Muscle of leg (tissue), 11 donors: ENCODE results near the gene SMARCD2. TPM values are rescaled to one million over a fixed set of nuclear protein-coding genes. Genes with fewer than 3 reads are reported as not detected.
A peak's percentile ranks its signal among the peaks of the same experiment; 100 is the strongest.
"Not testable (repeated sequence)": the region's sequence is repeated elsewhere in the genome, so short reads cannot be mapped to it uniquely, and the experiment has no call there.

Source experiments
- DNase-seq: peaks from one replicate; pipeline ENCODE4 v3.0.0; 2013
- H3K27ac ChIP-seq: one replicate; pipeline ENCODE4 v1.5.1; 2013; ENCODE audit warnings: mild to moderate bottlenecking, low read length, control low read depth
- H3K27me3 ChIP-seq: one replicate; pipeline ENCODE4 v1.6.1; 2013; ENCODE audit warnings: low read length; ENCODE audit not compliant: control insufficient read depth, insufficient read depth
- H3K36me3 ChIP-seq: one replicate; pipeline ENCODE4 v1.6.1; 2013; ENCODE audit warnings: low read length; ENCODE audit not compliant: control insufficient read depth, insufficient read depth
- H3K4me1 ChIP-seq: one replicate; pipeline ENCODE4 v1.6.1; 2013; ENCODE audit warnings: low read length; ENCODE audit not compliant: control insufficient read depth, insufficient read depth
- H3K4me3 ChIP-seq: one replicate; pipeline ENCODE4 v1.5.1; 2013; ENCODE audit warnings: low read length, control low read depth
- H3K9me3 ChIP-seq: replicated peaks from 2 replicates; pipeline ENCODE4 v1.6.1; 2013; ENCODE audit warnings: low read depth, low read length; ENCODE audit not compliant: control insufficient read depth
- whole genome bisulfite sequencing: methylation state at CpG from one replicate; pipeline ENCODE4 v1.1.5; 2013; ENCODE audit warnings: missing lambda C conversion rate; ENCODE audit not compliant: insufficient coverage; 5-methylcytosine and 5-hydroxymethylcytosine counted together
- polyA plus RNA-seq, 8 donors: library from polyadenylated mRNA; unstranded; fragments of 120-200 nt; gene quantifications; one replicate each; pipeline versions ENCODE4 v1.2.1 to v1.2.3, GENCODE V29; 2013; ENCODE audit warnings: inconsistent platforms in 1 of 8, low replicate concordance in 1 of 8; ENCODE audit not compliant: insufficient read length in 8 of 8, insufficient read depth in 1 of 8
- total RNA-seq: library from RNA; stranded (reverse); fragments of 120-200 nt; gene quantifications from one replicate; pipeline ENCODE4 v1.2.4, GENCODE V29; 2013

The SMARCD2 gene
- total and polyA plus RNA-seq, 9 donors = 24.5 to 41.9 (median 33.6) TPM

DNA sequence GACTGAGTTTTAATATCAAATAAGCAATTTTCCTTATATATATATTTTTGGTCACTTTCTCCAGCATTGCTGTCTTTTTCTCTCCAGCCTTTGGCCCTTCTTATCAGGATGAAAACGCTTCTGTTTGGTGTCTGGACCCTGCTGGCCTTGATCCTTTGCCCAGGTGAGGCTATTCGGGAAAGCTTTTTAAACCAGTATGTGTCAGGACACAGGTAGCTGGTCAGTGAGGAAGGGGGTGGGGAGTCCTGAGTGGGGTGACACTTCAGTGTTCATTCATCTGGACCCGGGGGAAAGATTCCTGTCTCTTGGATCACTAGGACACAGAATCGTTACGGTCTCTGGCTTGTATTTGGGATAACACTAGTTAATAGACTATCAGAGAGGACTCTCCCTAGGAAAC, 12.2 kb upstream of the SMARCD2 start:
- no peak for DNase-seq
- Histone ChIP-seq H3K4me1 (no peaks in the 10 kb centered on the region), H3K36me3 (no peaks in the 10 kb centered on the region), H3K27me3 (peaks cover 2% of the 10 kb centered on the region), H3K4me3 (no peak overlapping the region), H3K9me3 (no peaks in the 10 kb centered on the region), H3K27ac (no peak overlapping the region)
- 100% methylated on average over 1 of the region's 5 CpGs for WGBS

DNA sequence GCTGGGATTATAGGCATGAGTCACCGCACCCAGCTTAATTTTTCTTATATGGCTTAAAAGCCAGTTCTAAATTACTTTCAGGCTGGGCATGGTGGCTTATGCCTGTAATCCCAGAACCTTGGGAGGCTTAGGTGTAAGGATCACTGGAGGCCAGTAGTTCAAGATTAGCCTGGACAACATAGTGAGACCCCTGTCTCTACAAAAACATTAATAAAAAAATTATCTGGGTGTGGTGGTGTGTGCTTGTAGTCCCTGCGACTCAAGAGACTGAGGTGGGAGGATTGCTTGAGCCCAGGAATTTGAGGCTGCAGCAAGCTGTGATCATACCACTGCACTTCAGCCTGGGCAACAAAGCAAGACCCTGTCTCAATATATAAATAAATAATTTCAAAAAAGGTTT, 10.8 kb upstream of the SMARCD2 start:
- H3K27me3 ChIP-seq = no peaks in the 10 kb centered on the region
- no peak for DNase-seq
- H3K9me3 ChIP-seq = no peaks in the 10 kb centered on the region
- no CpG with 5 or more reads among the region's 2 CpGs for WGBS
- peaks cover 6% of the 10 kb centered on the region for H3K4me1 ChIP-seq
- no peaks in the 10 kb centered on the region for H3K36me3 ChIP-seq
- H3K27ac ChIP-seq = no peak overlapping the region
- no peak overlapping the region for H3K4me3 ChIP-seq

DNA sequence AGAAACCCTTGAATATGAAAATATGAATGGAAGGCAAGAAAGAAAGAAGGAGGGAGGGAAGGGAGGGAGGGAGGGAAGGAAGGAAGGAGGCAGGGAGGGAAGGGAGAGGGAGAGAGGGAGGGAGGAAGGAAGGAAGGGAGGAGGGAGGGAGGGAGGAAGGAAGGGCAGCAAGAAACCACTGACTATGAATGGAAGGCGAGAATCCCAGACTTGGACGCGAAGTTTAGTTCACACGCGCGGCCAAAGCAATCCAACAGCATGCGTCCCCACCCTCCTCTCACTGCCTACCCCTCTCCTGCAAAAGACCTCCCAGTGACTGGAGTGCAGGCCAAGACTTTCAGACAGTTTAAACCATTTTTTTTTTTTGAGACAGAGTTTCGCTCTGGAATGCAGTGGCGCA, 7.9 kb upstream of the SMARCD2 start:
- no peaks in the 10 kb centered on the region for H3K9me3 ChIP-seq
- DNase-seq = no peak

DNA sequence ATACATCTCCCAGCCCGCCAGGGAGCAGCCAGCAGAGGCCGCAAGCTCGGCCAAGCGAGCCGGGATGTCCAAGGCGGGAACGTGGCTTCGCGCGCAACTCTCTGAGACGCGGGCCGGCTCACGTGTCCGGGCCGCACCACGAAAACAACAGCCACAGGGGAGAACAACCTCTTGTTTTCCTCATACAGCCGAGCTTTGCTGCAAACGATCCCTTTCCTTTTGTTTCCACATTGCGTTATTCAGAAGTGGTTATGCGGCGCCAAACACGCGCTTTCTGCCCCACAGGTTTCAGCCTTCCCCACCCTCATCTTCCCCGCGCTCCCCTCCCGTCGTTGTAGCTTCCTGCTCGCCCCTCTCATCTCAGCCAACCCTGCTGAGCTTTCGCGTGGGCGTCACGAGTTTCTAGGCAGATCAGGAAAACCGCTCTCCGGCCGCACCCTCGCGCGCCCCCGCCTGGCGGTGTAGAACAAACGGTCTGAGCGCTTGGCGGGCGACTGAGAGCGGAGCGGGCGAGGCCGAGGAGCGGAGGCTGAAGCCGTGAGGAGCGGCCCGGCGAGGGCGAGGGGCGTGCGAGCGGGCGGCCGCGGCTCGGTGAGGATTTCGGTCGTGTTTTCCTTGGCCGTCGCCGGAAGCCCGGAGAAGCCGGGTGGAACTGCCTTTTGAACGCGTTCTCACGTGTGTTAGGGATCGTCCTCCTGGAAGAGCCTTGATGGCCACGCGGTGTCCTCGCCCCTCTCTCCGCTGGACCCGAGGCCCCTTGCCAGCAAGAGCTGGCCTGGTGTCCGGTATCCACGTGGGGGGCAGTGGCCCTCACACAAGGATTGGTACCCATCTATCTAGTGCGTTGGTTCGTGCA, 6.6 kb upstream of the SMARCD2 start:
- no peak overlapping the region for H3K27ac ChIP-seq
- peak; percentile 93 for DNase-seq
- peaks cover 6% of the 10 kb centered on the region for H3K4me1 ChIP-seq
- no peaks in the 10 kb centered on the region for H3K36me3 ChIP-seq
- H3K9me3 ChIP-seq = no peaks in the 10 kb centered on the region
- 17% methylated on average over 82 of the region's 82 CpGs for WGBS
- no peaks in the 10 kb centered on the region for H3K27me3 ChIP-seq
- H3K4me3 ChIP-seq = peak overlapping the region; percentile 24

More for the DNA sequence above, 7.9 kb upstream of the SMARCD2 start:
- no peak overlapping the region for H3K4me3 ChIP-seq
- H3K27ac ChIP-seq = no peak overlapping the region
- H3K4me1 ChIP-seq = peaks cover 6% of the 10 kb centered on the region
- no peaks in the 10 kb centered on the region for H3K36me3 ChIP-seq
- 65% methylated on average over 5 of the region's 9 CpGs for WGBS
- no peaks in the 10 kb centered on the region for H3K27me3 ChIP-seq

DNA sequence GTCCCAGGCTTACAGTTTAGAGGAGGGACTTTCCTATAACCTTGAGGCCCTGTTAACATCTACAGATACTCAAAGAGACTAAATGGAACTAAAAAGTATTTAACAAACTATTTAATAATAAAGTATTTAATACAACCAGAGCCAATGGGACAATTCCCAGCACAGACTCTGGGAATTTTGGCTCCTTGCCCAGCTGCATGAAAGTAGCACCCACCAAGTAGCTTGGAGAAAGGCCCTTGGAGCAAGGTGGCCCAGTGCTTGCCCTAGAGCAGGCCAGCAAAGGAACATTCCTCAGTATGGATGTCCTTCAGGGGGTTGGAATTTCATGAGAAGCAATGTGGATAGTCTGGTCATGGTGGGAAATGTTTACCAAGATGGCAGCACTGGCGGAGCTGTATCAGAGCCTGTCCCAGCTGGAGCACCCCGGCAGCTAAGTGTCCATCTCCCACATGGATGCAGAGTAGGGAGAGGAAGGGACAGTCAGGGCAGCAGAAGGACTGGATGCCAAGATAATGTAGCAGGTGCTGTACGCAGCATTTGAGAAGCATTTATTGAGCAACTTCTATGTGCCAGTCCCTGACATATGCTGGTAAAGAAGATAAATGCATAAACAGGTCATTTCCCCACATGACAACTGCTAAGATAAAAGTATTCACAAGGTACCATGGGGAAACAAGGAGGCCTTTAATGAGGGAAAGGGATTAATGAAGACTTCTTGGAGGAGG, 5.2 kb upstream of the SMARCD2 start:
- Histone ChIP-seq H3K4me3 (no peak overlapping the region), H3K36me3 (no peaks in the 10 kb centered on the region), H3K4me1 (peaks cover 14% of the 10 kb centered on the region), H3K27ac (no peak overlapping the region), H3K9me3 (no peaks in the 10 kb centered on the region), H3K27me3 (no peaks in the 10 kb centered on the region)
- no peak for DNase-seq
- 50% methylated on average over 2 of the region's 3 CpGs for WGBS

DNA sequence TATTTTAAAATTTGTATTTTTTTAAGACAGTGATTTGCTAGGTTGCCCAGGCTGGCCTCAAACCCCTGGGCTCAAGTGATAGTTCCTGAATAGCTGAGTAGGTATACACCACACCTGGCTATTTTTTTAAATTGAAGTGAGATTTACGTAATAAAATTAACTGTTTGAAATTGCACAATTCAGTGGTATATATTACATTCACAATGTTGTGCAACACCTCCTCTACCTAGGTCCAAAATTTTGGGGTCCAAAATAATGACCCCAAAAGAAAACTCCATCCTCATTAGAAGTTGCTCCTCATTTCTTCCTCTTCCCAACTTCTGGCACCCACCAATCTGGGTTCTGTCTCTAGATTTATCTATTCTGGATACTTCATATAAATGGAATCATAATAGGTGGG, 3.0 kb upstream of the SMARCD2 start:
- WGBS = no CpG with 5 or more reads among the region's 1 CpG
- no peaks in the 10 kb centered on the region for H3K36me3 ChIP-seq
- H3K27me3 ChIP-seq = no peaks in the 10 kb centered on the region
- DNase-seq = no peak
- H3K9me3 ChIP-seq = no peaks in the 10 kb centered on the region
- no peak overlapping the region for H3K4me3 ChIP-seq
- H3K27ac ChIP-seq = no peak overlapping the region
- H3K4me1 ChIP-seq = peaks cover 26% of the 10 kb centered on the region

DNA sequence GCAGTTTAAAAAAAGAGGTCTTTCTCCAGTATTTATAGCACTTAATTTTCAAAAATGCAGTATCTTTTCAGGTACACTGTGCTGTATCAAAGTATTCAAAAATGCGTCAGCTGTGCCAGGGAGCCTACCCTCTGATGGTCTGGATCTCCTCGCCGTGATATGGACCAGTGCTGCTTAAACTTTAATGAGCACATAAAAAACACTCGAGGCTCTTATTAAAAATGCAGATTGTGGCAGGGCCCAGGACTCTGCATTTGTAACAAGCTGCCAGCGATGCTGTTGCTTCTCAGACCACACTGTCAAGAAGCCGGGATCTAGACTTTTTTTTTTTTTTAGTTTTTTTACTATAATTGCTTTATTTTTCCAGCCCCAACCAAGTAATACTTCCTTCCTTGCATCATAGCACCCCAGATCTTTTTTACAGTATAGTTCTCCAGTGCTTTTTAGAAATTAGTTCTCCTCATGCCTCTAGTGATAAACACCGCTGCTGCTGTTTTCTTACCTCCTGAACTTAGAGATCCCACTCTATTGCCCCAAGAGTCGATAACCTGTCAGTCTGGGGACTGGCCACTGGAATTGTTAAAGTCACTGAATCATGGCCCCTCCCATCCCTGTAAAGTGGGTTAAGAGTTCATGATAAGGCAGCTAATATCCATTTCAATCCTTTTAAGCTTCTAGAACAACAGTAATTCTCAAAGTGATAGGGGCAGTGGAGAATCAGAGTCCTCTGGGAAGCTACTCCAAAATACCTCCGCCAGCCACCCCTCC, 1.6 kb upstream of the SMARCD2 start:
- Histone ChIP-seq H3K4me3 (no peak overlapping the region), H3K9me3 (no peaks in the 10 kb centered on the region), H3K4me1 (peaks cover 40% of the 10 kb centered on the region), H3K27me3 (no peaks in the 10 kb centered on the region), H3K27ac (peak overlapping the region; percentile 93), H3K36me3 (no peaks in the 10 kb centered on the region)
- 48% methylated on average over 4 of the region's 9 CpGs for WGBS
- DNase-seq = no peak

DNA sequence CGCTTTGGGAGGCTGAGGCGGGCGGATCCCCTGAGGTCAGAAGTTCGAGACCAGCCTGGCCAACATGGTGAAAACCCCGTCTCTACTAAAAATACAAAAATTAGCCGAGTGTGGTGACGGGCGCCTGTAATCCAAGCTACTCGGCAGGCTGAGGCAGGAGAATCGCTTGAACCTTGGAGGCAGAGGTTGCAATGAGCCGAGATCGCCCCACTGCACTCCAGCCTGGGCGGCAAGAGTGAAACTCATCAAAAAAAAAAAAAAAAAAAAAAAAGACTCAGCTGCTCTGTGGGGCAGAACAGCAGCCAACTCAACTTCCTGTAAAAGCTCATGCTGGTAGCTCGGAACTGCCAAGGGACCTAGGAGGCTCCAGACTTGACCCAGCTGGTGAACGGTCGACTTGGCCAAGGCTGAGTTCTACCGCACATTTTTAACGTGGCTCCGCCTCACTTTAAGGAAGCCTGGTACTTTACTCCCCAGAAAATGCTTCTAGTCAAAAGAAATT, 953 bp upstream of the SMARCD2 start:
- H3K27ac ChIP-seq = peak overlapping the region; percentile 93
- 4% methylated on average over 9 of the region's 19 CpGs for WGBS
- not testable (repeated sequence) for H3K9me3 ChIP-seq, H3K27me3 ChIP-seq, H3K36me3 ChIP-seq
- peak overlapping the region; percentile 91 for H3K4me3 ChIP-seq
- peaks cover 40% of the 10 kb centered on the region for H3K4me1 ChIP-seq
- peak; percentile 77 for DNase-seq

DNA sequence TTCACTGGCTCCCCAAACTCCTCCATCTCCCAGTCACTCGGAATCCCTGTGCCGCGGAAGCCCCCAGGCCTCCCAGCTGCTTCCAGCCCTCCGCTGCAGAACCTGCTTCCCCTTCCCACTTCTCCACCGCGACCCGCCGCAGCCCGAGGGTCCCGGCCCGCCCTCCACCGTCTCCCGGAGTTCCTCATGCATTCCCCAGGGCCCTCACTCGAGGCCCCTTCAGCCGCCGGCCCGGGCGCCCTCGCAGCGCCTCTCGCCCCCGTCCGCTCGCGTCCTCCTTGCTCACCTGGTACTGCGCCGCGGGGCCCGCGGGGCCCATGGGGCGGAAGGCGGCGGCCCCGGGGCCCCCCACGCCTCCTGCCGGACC, 329 bp downstream of the SMARCD2 start:
- WGBS = under 1% methylated on average over 36 of the region's 36 CpGs
- H3K27ac ChIP-seq = peak overlapping the region; percentile 78
- DNase-seq = no peak
- no peaks in the 10 kb centered on the region for H3K9me3 ChIP-seq
- peaks cover 47% of the 10 kb centered on the region for H3K4me1 ChIP-seq
- H3K4me3 ChIP-seq = peak overlapping the region; percentile 91
- H3K27me3 ChIP-seq = no peaks in the 10 kb centered on the region
- peaks cover 9% of the 10 kb centered on the region for H3K36me3 ChIP-seq
